Measurements from ENCODE around the gene ANKH. TPM values are rescaled to one million over a fixed set of nuclear protein-coding genes. Genes with fewer than 3 reads are reported as not detected.
A peak's percentile ranks its signal among the peaks of the same experiment; 100 is the strongest.

The ANKH gene
- total and polyA plus RNA-seq, 2 of the 13 experiments (the other 11 are each of a cell fraction or from before 2014, with no cell fraction given), result 25.0 to 36.0 TPM

- TF ChIP-seq ZNF12 (CRISPR knock-in tag; IDR thresholded peaks at IDR 0.05), result no peak
- TF ChIP-seq RFX3 (CRISPR knock-in tag; IDR thresholded peaks at IDR 0.05), result no peak
- TF ChIP-seq ZNF34 (CRISPR knock-in tag; IDR thresholded peaks at IDR 0.05; ENCODE audit: borderline replicate concordance), result no peak
- no peak for TF ChIP-seq TFAP4 (IDR thresholded peaks at IDR 0.05; ENCODE audit: borderline replicate concordance, low read depth)
- TF ChIP-seq POGZ (CRISPR knock-in tag; IDR thresholded peaks at IDR 0.05), result peak; percentile 77
- TF ChIP-seq ZIK1 (CRISPR knock-in tag; IDR thresholded peaks at IDR 0.05; ENCODE audit: borderline replicate concordance, low read depth), result no peak
- TF ChIP-seq ZBTB33 (CRISPR knock-in tag; IDR thresholded peaks at IDR 0.05), result peak; percentile 36; the same call in 1 of the 2 replicates
- TF ChIP-seq TMF1 (CRISPR knock-in tag; IDR thresholded peaks at IDR 0.05; ENCODE audit: low read depth), result no peak
- no peak for TF ChIP-seq ZNF143 (CRISPR knock-in tag; IDR thresholded peaks at IDR 0.05)
- TF ChIP-seq GATAD1 (CRISPR knock-in tag; IDR thresholded peaks at IDR 0.05), result peak; percentile 20; the same call in 1 of the 2 replicates
- peak; percentile 46; the same call in 1 of the 2 replicates for TF ChIP-seq HDAC1 (CRISPR knock-in tag; IDR thresholded peaks at IDR 0.05)
- no peak for TF ChIP-seq REXO4 (CRISPR knock-in tag; IDR thresholded peaks at IDR 0.05; ENCODE audit: borderline replicate concordance)
- peak; percentile 51; the same call in 1 of the 2 replicates for TF ChIP-seq KDM1A (CRISPR knock-in tag; IDR thresholded peaks at IDR 0.05)
- no peak for TF ChIP-seq KDM5A (IDR thresholded peaks at IDR 0.05; ENCODE audit: borderline replicate concordance, low read length)
- TF ChIP-seq ZNF333 (CRISPR knock-in tag; IDR thresholded peaks at IDR 0.05; ENCODE audit: borderline replicate concordance), result no peak
- TF ChIP-seq ZMYM3 (CRISPR knock-in tag; IDR thresholded peaks at IDR 0.05), result 0 out of 2 replicates have a peak, but pooled peaks have one; percentile 51
- TF ChIP-seq RBFOX2 (IDR thresholded peaks at IDR 0.05; ENCODE audit: low read depth, low read length), result no peak
- peak; percentile 86; the same call in 1 of the 2 replicates for TF ChIP-seq AHDC1 (CRISPR knock-in tag; IDR thresholded peaks at IDR 0.05; ENCODE audit: borderline replicate concordance)
- peak; percentile 65; the same call in 1 of the 2 replicates for TF ChIP-seq THRA (CRISPR knock-in tag; IDR thresholded peaks at IDR 0.05; ENCODE audit: borderline replicate concordance)
- TF ChIP-seq TAF1 (CRISPR knock-in tag; IDR thresholded peaks at IDR 0.05), result no peak
- no peak for TF ChIP-seq XBP1 (CRISPR knock-in tag; IDR thresholded peaks at IDR 0.05)
Measured at GRCh38 chr5:14915291-14915952, 43.8 kb upstream of the ANKH start (continued).
